GM18519 (cell line): ENCODE measurements around the gene MTMR1.

ENCODE experiments used
- ATAC-seq: cut with Tn5 transposase; IDR thresholded peaks from one replicate; pipeline ENCODE4 v1.9.1; 2021; ENCODE audit warnings: mild to moderate bottlenecking, moderate library complexity; ENCODE audit not compliant: unreplicated experiment, low FRiP score

The MTMR1 gene

GRCh38 chrX:150774798-150775568, 81.8 kb downstream of the MTMR1 start:
- ATAC-seq = no peak

GRCh38 chrX:150775569-150776350, 82.6 kb downstream of the MTMR1 start:
- no peak for ATAC-seq

- ATAC-seq = no peak
These were observed 84.3 kb downstream of the MTMR1 start for GRCh38 chrX:150777328-150777992.

- no peak for ATAC-seq
These were observed 86.2 kb downstream of the MTMR1 start for GRCh38 chrX:150779385-150779784.

GRCh38 chrX:150781677-150782076, 88.5 kb downstream of the MTMR1 start:
- ATAC-seq = no peak

- no peak for ATAC-seq
These were observed 96.8 kb downstream of the MTMR1 start for GRCh38 chrX:150790021-150790420.

GRCh38 chrX:150792949-150793527, 99.8 kb downstream of the MTMR1 start:
- no peak for ATAC-seq

- no peak for ATAC-seq
These were observed 112.5 kb downstream of the MTMR1 start for GRCh38 chrX:150805736-150806135.

GRCh38 chrX:150806827-150807226, 113.6 kb downstream of the MTMR1 start:
- ATAC-seq = no peak

- no peak for ATAC-seq
These were observed 120.7 kb downstream of the MTMR1 start for GRCh38 chrX:150813922-150814321.
